HEK293 (cell line): ENCODE data around the gene UBE2G2.

Experiments
- CTCF ChIP-seq: fragments of 450-650 bp; formaldehyde crosslinking; IDR thresholded peaks from 2 replicates; pipeline ENCODE4 v1.5.1; 2016; ENCODE audit warnings: missing biosample characterization, missing genetic modification characterization
- ZNF292 ChIP-seq: fragments of 450-650 bp; formaldehyde crosslinking; IDR thresholded peaks from 2 replicates; pipeline ENCODE4 v1.5.1; 2016; ENCODE audit warnings: low read depth, missing biosample characterization, missing genetic modification characterization, borderline replicate concordance
- ZNF501 ChIP-seq: fragments of 450-650 bp; formaldehyde crosslinking; IDR thresholded peaks from 2 replicates; pipeline ENCODE4 v1.5.1; 2016; ENCODE audit warnings: missing biosample characterization, missing genetic modification characterization

GRCh38 chr21:44742418-44743153 lies 59.0 kb downstream of the UBE2G2 start:
- TF ChIP-seq CTCF = peak; percentile 20; the same call in 1 of the 2 replicates
- TF ChIP-seq ZNF292 = no peak
- TF ChIP-seq ZNF501 (tag by site-specific recombination) = no peak
